Measurements from ENCODE around the gene OR2F1.
"Not testable (repeated sequence)": the region's sequence is repeated elsewhere in the genome, so short reads cannot be mapped to it uniquely, and the experiment has no call there.

OR2F1 gene

DNA sequence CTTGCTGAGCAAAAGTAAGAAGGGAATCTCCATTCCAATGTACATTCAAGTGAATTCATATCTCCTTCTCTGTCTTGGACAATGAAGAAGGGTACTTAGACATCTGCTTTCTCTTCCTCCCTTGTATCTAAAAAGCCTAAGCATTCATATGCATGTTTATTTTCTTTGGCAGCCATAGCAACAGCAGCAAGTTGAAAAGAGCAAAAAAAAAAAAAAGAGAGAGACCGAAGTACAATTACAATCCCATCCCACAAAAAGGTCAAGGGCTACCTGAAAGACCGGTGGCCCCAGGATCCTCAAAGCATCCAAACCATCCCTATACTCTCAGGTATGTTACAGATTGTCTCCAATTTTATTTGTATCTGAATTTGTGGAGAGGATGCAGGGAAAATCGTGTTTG, 4.1 kb downstream of the OR2F1 start:
- DNase-seq, result no peak

DNA sequence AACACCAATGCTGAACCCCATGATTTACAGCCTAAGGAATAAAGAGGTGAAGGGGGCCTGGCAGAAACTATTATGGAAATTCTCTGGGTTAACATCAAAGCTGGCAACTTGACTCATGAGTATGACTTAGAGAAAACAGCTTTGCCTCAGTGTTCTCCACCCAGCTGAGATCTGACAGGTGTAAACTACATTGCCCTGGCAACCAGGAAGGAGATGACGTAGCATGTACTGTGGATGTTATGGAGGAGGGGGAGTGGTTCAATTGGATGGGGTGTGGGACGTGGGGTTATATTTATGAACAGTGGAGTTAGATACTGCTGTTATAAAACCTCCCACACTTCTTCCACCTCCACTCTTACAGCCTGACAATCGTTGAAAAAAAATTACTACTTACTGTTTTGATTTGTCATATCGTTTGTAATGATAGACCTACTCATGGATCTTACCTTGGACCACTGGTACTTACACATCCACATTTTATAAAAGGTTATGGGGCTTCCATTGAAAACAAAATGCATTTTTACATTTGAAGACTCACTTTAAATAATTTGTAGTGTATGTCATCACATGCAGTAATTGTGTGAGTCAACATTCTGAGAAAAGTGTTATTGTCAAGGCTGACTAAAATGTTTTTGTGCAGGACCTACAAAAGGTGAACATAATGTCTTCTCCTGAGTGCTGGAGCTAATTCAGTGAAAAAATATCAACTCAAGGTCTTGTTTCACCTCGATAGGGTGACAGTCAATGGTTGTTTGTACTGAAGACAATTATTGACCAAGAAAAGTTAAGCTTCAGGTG, 6.4 kb downstream of the OR2F1 start:
- DNase-seq, result no peak

DNA sequence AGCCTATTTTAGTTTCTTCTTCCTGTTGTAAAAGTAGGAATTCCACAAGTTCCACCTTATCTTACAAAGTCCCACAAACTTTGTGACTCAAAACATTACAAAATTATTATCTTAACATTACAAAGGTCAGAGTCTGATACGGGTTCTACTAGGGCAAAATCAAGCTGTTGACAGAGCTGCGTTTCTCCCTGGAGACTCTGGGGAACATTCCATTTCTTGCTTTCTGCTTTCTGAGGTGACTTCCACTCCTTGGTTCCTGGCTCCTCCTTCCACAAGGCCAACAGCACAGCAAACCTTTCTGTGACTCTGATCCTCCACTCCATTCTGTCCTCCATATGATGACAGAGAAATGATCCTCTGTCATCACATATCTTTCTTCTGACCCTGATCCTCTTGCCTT, 10.6 kb downstream of the OR2F1 start:
- no peak for DNase-seq

DNA sequence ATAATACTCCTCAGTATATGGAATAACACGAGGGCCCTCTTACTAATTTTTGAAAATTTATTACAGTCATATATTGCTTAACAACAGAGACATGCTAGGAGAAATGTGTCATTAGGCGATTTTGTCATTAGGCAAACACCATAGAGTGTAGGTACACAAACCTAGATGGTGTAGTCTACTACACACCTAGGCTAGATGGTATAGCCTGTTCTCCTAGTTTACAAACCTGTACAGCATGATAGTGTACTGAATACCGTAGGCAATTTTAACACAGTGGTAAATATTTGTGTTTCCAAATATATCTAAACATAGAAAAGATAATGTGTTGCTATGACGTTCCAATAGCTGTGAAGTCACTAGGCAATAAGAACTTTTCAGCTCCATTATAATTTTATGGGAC, 12.8 kb downstream of the OR2F1 start:
- DNase-seq, result no peak

DNA sequence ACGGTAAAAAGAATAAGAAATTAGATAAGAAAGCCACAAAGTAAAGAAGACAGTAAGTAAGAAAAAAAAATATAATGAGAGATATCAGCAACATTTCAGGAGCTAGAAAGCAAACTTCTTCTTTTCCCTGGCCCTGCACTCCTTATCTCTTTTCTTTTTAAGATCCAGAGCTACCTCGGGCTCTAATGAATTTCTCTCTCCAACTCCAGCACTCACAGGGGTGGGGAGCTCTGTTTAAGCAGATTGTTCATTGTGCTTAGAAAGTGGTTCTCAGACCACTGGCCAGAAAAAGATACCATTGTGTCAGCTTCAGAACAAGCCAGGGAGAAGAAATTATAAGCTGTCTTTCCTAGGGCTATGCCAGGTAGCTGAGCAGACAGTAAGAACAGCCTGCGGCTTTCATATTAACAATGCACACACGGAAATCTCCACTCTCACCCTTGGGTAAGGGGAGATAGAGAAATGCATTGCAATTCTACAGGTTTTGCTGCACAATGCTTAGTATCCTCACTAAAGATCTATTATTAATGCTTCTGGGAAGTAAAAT, 19.3 kb downstream of the OR2F1 start:
- no peak for DNase-seq

DNA sequence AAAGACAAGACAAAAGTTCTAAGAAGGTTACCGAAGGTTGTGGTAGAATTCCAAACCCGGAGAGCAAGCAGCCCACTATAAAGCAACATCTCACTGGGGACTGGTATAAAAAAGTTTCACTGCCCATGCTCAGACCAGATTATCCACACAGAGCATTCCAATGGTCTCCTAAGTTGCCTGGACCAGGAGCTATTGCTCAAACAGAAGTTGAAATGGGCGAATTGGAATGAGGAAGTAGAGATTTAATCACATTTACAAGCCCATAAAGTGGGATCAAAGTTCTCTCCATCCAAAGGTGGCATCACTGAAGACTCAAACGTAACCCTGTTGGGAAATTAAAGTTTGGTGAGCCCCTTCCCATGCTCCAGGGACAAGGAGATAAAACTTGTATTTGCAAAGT, 19.8 kb downstream of the OR2F1 start:
- DNase-seq, result no peak

DNA sequence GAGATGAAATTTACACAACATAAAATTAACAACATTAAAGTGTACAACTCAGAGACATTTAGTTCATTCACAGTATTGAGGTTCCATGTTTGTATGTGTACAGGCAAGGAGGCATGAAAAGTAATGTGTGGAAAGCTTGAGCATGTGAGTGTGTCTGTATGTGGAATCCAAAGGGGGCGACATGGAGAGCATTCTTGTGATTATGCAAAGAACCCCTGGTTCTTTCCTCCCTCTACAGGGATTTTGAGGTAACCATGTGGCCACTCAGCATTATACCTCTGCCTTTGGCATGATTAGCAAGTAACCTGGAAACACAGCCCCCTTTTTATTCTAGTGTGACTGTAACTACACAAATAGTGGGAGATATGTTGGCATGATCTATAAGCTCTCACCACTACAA, 21.0 kb downstream of the OR2F1 start:
- DNase-seq, result no peak

DNA sequence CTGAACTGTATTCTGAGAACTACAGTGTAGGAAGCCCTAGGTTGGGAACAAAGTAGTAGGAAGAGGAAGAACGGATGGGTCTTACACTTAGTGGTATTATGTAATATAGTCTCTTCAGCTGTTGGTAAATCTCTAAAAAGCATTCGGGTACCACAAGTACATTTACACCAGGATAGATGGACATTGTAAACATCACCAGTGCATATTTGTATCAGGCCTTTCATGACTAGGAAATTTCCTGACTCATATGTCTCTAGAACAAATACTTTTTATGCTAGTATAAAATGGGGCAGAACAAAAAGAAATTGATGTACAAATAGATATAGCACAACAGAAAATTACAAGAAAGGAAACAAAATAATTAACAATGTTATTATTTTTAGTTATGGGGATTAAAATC, 23.9 kb downstream of the OR2F1 start:
- DNase-seq, result no peak

DNA sequence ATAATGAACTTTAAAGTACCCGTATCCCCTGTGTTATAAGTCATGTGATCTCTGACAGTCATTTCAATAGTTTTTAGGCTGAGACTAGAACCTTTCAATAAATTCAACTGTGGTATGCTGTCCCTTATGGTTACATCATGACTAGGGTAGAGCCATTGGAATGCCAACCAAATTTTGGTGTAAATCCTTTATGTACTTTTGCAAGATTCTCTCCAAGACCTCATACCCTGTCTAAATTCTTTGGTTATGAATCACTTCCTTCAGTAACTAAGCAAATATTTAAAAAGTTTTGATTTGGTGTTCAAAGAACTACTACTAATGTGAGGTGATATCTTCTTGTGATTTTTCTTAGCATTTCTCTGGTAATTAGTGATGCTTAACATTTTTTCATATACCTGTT, 24.7 kb downstream of the OR2F1 start:
- DNase-seq, result no peak

DNA sequence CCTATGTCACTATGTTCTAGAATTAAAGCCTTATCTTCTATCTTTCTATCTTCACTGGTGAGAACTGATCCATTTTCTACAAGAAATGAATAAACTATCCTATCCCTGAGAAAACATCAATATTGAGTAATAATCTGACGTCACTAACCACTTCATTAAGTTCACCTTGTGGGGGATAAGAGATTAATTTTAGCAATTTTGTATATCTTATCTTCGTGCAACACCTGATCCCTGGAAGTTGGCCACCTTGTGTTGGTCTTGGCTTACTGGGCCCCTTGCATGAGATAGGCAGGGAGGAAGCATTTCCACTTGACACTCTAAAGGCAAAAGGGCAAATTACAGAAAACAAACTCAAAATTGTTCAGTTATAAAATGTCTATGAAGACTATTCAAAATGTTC, 25.4 kb downstream of the OR2F1 start:
- DNase-seq, result no peak

DNA sequence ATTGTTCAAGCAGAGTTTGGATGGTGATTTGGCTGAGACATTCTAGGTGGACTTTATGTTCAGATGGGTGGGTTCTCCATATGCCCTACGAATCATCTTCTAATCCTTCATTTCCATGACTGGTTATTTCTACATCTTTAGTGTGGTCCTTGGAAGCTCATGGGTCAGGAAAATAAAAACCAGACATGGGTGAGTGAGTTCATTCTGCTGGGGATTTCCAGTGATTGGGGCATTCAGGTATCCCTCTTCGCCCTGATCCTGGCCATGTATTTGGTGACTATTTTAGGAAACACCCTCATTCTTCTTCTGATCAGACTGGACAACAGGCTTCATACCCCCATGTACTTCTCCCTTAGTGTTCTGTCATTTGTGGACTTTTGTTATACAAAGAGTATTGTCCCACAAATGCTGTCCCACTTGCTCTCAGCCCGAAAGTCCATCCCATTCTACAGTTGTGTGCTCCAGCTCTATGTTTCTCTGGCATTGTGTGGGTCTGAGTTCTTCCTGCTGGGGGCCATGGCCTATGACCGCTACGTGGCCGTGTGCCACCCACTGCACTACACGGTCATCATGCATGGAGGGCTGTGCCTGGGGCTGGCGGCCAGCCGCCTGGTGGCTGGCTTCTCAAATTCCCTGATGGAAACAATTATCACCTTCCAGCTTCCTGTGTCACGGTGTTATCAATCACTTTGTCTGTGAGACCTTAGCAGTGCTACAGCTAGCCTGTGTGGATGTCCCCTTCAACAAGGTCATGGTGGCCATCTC, 26.3 kb downstream of the OR2F1 start:
- DNase-seq, result no peak

DNA sequence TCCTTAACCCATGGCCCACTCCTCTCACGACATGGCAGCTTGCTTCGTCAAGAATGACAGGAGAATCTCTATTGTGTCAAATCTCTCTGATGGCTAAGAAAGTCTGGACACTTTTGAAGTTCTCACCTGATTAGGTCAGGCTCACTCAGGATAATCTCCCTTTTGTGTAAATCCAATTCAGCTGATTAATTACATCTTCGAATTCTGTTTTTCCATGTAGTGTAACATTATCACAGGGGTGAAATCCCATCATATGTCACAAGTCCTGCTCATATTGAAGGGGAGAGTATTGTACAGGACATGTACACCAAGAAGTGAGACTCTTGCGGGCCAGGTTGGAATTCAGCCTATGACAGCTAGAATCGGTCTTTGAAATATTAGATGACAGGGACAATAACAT, 29.3 kb downstream of the OR2F1 start:
- no peak for DNase-seq

DNA sequence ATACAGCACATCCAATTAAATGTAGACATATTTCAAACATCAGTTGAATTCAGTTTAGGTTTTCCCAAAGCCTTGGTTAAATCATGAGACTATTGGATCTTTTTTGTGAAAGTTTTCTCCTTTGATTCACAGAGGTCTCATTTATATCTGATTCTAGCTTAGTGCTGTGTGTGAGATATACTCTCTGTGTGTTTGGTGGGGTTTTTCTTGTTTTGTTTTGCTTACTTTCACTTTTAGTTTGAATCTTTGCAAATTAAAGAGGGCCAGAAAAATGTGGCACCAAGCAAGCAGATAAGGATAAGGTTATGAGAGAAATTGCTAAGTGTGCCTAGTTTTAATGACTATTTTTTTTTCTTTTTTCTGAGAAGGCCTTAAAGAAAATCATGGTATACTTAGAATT, 32.9 kb downstream of the OR2F1 start:
- no peak for DNase-seq

DNA sequence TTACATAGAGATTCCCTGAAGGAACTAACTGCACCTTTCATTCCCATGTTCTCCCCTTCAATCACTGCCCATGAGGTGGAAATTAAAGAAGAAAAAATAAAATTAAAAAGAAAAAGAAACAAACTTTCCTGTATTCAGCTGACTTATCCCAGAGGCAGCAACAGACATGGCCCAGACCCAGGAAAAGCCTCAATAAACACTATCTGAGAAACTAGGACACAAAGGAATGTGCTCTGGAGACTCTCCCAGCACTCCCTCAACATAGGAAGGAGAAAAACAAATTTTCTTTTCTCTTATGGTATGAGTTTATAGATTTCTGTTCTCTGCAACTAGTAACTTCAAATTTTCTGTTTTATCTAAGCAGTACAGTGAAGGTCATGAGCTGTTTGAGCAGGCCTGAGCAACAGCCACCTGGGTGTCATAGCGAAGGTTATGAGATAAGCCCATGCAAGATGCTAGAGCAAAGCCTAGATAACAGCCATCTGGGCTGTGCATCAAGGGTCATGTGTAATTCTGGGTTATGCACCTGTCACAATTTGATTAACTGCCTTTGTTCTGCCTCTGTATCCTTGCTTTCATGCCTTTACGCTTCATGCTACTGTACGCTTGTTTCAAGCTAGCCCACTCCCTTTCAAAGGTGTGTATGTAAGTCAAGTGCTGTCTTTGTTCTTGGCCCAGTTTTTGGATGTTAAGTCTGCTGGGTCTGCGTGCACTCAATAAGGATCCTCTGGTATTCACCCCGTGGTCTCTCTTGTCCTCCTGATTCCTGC, 34.5 kb downstream of the OR2F1 start:
- DNase-seq, result no peak

DNA sequence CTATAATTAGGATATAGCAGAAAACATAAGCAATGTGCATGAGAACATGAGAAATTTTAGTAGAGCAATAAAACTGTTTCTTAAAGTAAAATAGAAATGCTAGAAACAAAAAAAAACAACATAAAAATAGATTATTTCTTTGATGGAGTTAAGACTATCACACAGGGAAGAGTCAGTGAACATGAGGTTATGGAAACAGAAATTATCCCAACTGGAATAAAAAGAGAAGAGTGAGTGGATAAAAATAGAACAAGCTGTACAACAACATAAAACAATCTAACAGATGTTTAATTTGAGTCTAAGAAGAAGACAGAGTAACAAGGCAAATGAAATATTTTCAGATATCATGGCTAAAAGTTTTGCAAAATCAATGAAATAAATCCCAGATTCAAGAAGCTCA, 38.0 kb downstream of the OR2F1 start:
- DNase-seq, result no peak

DNA sequence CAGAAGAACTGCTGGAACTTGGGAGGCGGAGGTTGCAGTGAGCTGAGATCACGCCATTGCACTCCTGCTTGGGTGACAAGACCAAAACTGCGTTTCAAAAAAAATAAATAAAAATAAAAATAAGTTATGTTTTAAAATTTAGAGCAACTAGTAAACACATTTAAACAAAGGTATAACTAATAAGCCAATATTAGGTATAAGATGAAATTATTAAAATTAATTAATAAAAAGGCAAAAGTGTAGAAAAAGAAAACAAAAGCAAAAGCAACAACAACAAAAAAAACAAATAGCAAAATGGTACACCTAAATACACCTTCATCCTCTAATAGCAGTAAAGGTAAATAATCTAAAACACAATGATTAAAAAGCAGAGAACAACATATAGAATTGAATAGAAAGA, 39.3 kb downstream of the OR2F1 start:
- no peak for DNase-seq

DNA sequence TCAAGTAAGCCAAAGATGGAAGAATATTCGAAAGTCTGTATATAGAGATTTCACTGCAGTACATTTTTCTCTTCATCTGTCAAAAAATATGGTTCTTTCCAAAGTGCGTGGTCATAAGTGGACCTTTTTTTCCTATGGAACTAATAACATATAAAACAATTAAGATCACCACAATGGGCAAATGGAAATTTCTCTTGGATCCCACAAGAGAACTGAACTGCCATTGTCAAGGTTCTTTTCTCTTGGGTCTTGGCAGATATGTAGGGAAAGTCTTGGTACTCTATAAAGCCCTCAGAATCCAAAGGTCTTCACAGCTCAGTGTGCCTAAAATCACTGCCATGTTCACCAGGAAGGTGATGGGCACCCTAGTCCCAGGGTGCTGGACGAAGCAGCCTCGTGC, 45.4 kb downstream of the OR2F1 start, which contains the start of gene OR6B1:
Gene OR6B1 (plus strand): TSS at position 301 of the 400 bp plus-strand sequence. CDS start 3,677 bp downstream, outside the sequence.
- DNase-seq, result no peak

DNA sequence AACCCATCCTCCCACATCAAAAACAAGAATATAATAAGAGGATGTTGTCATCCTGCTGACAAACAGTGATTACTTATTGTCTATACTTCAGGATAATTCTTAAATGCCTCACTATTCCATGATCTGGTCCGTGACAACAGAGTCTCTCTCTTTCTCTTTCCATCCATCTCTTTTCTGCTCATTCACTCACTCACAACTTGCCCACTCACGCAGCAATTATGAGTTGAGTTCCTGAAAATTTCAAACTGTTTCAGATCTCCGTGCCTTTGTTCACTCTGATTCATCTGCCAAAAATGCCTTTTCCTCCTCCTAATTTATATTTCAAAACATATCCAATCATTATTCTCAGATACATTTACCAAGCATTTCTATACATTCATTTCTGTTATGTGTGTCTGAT, 46.9 kb downstream of the OR2F1 start:
- no peak for DNase-seq

DNA sequence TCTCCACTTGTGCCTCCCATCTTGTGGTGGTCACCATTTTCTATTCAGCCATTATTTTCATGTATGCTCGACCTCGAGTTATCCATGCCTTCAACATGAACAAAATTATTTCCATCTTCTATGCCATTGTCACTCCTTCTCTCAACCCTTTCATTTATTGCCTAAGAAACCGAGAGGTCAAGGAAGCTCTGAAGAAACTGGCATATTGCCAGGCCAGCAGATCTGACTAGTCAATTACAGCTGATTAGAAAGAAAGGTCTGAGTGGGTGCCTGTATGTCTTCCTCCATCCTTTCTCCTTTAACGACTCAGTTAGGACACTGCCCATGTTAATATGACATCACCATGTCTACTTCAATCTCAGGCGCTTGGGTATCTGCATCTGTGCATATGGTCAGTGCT, 50.1 kb downstream of the OR2F1 start:
- no peak for DNase-seq

DNA sequence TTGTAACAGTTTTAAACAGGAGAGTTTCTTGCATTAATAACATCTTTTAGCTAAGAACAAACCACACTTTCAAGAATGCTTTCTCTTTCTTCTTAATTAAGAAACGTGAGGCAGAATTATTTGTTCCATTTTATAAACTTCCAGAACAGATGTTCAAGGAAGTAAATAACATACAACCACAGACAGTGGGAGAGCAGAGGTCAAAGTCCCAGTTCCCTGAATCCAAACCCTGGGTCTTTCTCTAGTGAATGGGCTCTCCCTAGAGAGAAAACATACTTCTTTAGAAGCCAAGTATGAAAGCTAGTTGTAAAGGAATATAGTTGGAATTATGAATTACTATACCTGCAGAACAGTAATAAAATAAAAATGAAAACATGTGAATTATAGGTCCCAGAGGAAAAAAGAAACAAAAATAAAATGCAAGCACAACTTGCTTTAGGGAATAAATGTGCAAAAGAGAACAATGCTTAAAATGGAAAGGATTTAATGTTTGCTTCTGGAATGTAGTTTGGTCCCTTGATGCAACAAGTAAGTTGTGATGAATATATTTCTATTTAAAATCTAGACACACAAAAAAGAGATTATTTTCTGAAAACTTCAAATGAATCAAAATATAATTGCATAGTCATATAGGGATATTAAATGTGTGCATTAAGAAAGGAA, 51.5 kb downstream of the OR2F1 start:
- no peak for DNase-seq

DNA sequence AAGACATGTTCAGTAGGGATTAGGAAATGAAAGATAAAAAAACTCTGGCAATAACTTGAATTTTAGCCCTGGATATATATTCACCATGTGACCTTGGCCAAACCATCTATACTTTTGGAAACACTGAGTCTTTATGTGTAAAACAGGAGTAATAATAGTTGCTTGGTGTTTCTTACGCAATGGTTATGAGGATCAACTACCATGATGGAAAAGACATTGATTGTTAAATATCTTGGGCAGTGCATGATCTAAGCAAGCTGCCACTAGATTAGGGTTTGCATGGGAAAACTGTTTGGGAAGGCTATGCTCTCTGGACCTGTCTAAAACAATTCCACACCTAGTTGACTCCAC, 52.0 kb downstream of the OR2F1 start:
- no peak for DNase-seq

DNA sequence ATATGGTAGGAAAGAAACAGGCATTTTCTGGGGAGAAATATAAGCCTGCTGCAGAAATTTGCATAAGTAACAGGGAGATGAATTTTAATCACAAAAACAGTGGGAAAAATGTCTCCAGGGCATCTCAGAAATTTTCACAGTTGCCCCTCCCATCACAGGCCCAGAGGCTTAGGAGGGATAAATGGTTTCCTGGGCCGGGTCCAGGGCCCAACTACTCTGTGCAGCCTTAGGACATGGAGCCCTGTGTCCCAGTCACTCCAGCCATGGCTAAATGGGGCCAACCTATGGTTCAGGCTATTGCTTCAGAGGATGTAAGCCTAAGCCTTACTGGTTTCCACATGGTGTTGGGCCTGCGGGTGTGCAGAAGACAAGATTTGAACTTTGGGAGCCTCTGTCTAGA, 54.7 kb downstream of the OR2F1 start:
- DNase-seq, result no peak

DNA sequence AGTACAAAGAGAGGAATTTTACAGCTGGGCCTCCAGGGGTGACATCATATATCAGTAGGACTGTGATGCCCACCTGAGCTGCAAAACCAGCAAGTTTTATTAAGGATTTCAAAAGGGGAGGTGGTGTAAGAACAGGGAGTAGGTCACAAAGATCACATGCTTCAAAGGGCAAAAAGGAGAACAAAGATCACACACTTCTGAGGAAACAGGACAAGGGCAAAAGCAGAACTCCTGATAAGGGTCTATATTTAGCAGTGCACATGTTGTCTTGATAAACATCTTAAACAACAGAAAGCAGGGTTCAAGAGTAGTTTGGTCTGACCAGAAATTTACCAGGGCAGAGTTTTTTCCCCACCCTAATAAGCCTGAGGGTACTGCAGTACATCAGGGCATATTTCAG, 55.4 kb downstream of the OR2F1 start:
- not testable (repeated sequence) for DNase-seq

Data from NCI-H1048 (cell line).